ENCODE data around the gene TCF7L2. TPM values are rescaled to one million over a fixed set of nuclear protein-coding genes. Genes with fewer than 3 reads are reported as not detected.

The TCF7L2 gene
- total and polyA plus RNA-seq, 12 donors: 8.7 to 24.7 (median 14.8) TPM

GRCh38 chr10:112969542-112969941, 19.5 kb downstream of the TCF7L2 start:
- no peaks in the 10 kb centered on the region for H3K27me3 ChIP-seq
- H3K9me3 ChIP-seq (replicated peaks in 1 of 3): no peaks in the 10 kb centered on the region
- DNase-seq: no peak
- TF ChIP-seq CTCF (IDR thresholded peaks at IDR 0.05) (no peak), POLR2A (IDR thresholded peaks at IDR 0.05) (no peak)
- H3K36me3 ChIP-seq (replicated peaks in 1 of 2): no peaks in the 10 kb centered on the region
- H3K4me1 ChIP-seq (replicated peaks in 1 of 2): peaks cover 0 to 4% of the 10 kb centered on the region in 2 donors
- H3K4me3 ChIP-seq: no peak overlapping the region
- no peak overlapping the region for H3K27ac ChIP-seq
- intact Hi-C loops (cut with DNase I): loop anchor here in 1 of 2 donors (10.0 kb wide), 1 partner anchor 45 kb away; no protein-coding TSS in a partner anchor
- WGBS, 4 donors: 84 to 97% (median 94%) methylated on average over 2 of the region's 2 CpGs

- intact Hi-C loops (cut with DNase I): no loop called here
- 85 to 90% (median 86%) methylated on average over 4 of the region's 4 CpGs for WGBS, 4 donors
Observed at GRCh38 chr10:112970021-112970420, 20.0 kb downstream of the TCF7L2 start.

GRCh38 chr10:112972606-112973005, 22.6 kb downstream of the TCF7L2 start:
- H3K9me3 ChIP-seq (replicated peaks in 1 of 3): no peaks in the 10 kb centered on the region
- no peaks in the 10 kb centered on the region for H3K27me3 ChIP-seq
- H3K27ac ChIP-seq: no peak overlapping the region
- intact Hi-C loops (cut with DNase I): no loop called here
- no peaks in the 10 kb centered on the region for H3K36me3 ChIP-seq (replicated peaks in 1 of 2)
- no peak for DNase-seq
- no peak overlapping the region for H3K4me3 ChIP-seq
- WGBS, 4 donors: 97 to 100% (median 99%) methylated on average over 5 of the region's 5 CpGs
- no peaks in the 10 kb centered on the region for H3K4me1 ChIP-seq (replicated peaks in 1 of 2)
- TF ChIP-seq POLR2A (IDR thresholded peaks at IDR 0.05): no peak

More at GRCh38 chr10:112970021-112970420, 20.0 kb downstream of the TCF7L2 start:
- H3K4me3 ChIP-seq: no peak overlapping the region
- TF ChIP-seq POLR2A (IDR thresholded peaks at IDR 0.05) (no peak), CTCF (IDR thresholded peaks at IDR 0.05) (no peak)
- H3K36me3 ChIP-seq (replicated peaks in 1 of 2): no peaks in the 10 kb centered on the region
- peaks cover 0 to 4% of the 10 kb centered on the region in 2 donors for H3K4me1 ChIP-seq (replicated peaks in 1 of 2)
- no peak overlapping the region for H3K27ac ChIP-seq
- no peaks in the 10 kb centered on the region for H3K27me3 ChIP-seq
- DNase-seq: no peak
- H3K9me3 ChIP-seq (replicated peaks in 1 of 3): no peaks in the 10 kb centered on the region

GRCh38 chr10:112973046-112973445, 23.0 kb downstream of the TCF7L2 start:
- Histone ChIP-seq H3K4me3 (no peak overlapping the region), H3K4me1 (replicated peaks in 1 of 2) (no peaks in the 10 kb centered on the region), H3K36me3 (replicated peaks in 1 of 2) (no peaks in the 10 kb centered on the region), H3K27me3 (no peaks in the 10 kb centered on the region), H3K27ac (no peak overlapping the region), H3K9me3 (replicated peaks in 1 of 3) (no peaks in the 10 kb centered on the region)
- WGBS, 4 donors: 75 to 89% (median 86%) methylated on average over 5 of the region's 5 CpGs
- TF ChIP-seq POLR2A (IDR thresholded peaks at IDR 0.05): no peak
- no peak for TF ChIP-seq CTCF (IDR thresholded peaks at IDR 0.05)
- DNase-seq: no peak
- intact Hi-C loops (cut with DNase I): no loop called here

GRCh38 chr10:112973805-112974204, 23.8 kb downstream of the TCF7L2 start:
- Histone ChIP-seq H3K27ac (no peak overlapping the region), H3K4me1 (replicated peaks in 1 of 2) (no peaks in the 10 kb centered on the region), H3K27me3 (no peaks in the 10 kb centered on the region), H3K36me3 (replicated peaks in 1 of 2) (no peaks in the 10 kb centered on the region), H3K4me3 (no peak overlapping the region), H3K9me3 (replicated peaks in 1 of 3) (no peaks in the 10 kb centered on the region)
- intact Hi-C loops (cut with DNase I): no loop called here
- TF ChIP-seq CTCF (IDR thresholded peaks at IDR 0.05) (no peak), POLR2A (IDR thresholded peaks at IDR 0.05) (no peak)
- DNase-seq: no peak
- WGBS, 4 donors: 93 to 95% (median 94%) methylated on average over 5 of the region's 5 CpGs

Measured in adrenal gland (tissue), 12 donors.